Nephron (organoid): ENCODE results near the gene AP4B1.
A peak's percentile ranks its signal among the peaks of the same experiment; 100 is the strongest.

Experiments used
- H3K27ac Mint-ChIP-seq, 3 experiments: 2 replicates each; pipeline ENCODE4 v1.8.0; 2020; ENCODE audit warnings: mixed read lengths in 3 of 3, mild to moderate bottlenecking in 2 of 3, moderate library complexity in 1 of 3
- H3K27me3 Mint-ChIP-seq: 2 replicates; pipeline ENCODE4 v1.8.0; 2021; ENCODE audit warnings: low read depth, mild to moderate bottlenecking, moderate library complexity, mixed read lengths
- H3K36me3 Mint-ChIP-seq: 2 replicates; pipeline ENCODE4 v1.8.0; 2020; ENCODE audit warnings: low read depth, mixed read lengths
- H3K4me1 Mint-ChIP-seq: 2 replicates; pipeline ENCODE4 v1.8.0; 2020; ENCODE audit warnings: mixed read lengths
- H3K4me3 Mint-ChIP-seq, 3 experiments: 2 replicates each; pipeline ENCODE4 v1.8.0; 2020; ENCODE audit warnings: mild to moderate bottlenecking in 3 of 3, mixed read lengths in 3 of 3, moderate library complexity in 2 of 3
- H3K9me3 Mint-ChIP-seq: 2 replicates; pipeline ENCODE4 v1.8.0; 2020; ENCODE audit warnings: mixed read lengths
- CTCF ChIP-seq, 3 experiments: fragments of 200-600 bp; sonication (generic); IDR thresholded peaks; one replicate each; pipeline ENCODE4 v1.5.0; 2021; ENCODE audit warnings: antibody characterized with exemption in 3 of 3; ENCODE audit not compliant: unreplicated experiment in 3 of 3

The AP4B1 gene

GRCh38 chr1:113917400-113918082 lies 12.9 kb upstream of the AP4B1 start:
- no peaks in the 10 kb centered on the region for H3K9me3 Mint-ChIP-seq
- H3K4me1 Mint-ChIP-seq: peaks cover 13% of the 10 kb centered on the region
- no peak for TF ChIP-seq CTCF (IDR thresholded peaks at IDR 0.05; ENCODE audit: unreplicated experiment in 3 of 3)
- H3K27ac Mint-ChIP-seq: no peak overlapping the region
- H3K4me3 Mint-ChIP-seq: no peak overlapping the region
- H3K36me3 Mint-ChIP-seq: no peaks in the 10 kb centered on the region
- peaks cover 3% of the 10 kb centered on the region for H3K27me3 Mint-ChIP-seq

GRCh38 chr1:113916974-113917373 lies 12.4 kb upstream of the AP4B1 start:
- no peaks in the 10 kb centered on the region for H3K9me3 Mint-ChIP-seq
- H3K27ac Mint-ChIP-seq: no peak overlapping the region
- H3K36me3 Mint-ChIP-seq: no peaks in the 10 kb centered on the region
- peaks cover 3% of the 10 kb centered on the region for H3K27me3 Mint-ChIP-seq
- H3K4me1 Mint-ChIP-seq: peaks cover 16% of the 10 kb centered on the region
- no peak for TF ChIP-seq CTCF (IDR thresholded peaks at IDR 0.05; ENCODE audit: unreplicated experiment in 3 of 3)
- no peak overlapping the region for H3K4me3 Mint-ChIP-seq

GRCh38 chr1:113913887-113914664 lies 9.5 kb upstream of the AP4B1 start:
- H3K36me3 Mint-ChIP-seq: peaks cover 5% of the 10 kb centered on the region
- no peaks in the 10 kb centered on the region for H3K27me3 Mint-ChIP-seq
- TF ChIP-seq CTCF (IDR thresholded peaks at IDR 0.05; ENCODE audit: unreplicated experiment in 3 of 3): no peak
- H3K9me3 Mint-ChIP-seq: no peaks in the 10 kb centered on the region
- no peak overlapping the region for H3K4me3 Mint-ChIP-seq
- H3K4me1 Mint-ChIP-seq: peaks cover 16% of the 10 kb centered on the region
- no peak overlapping the region for H3K27ac Mint-ChIP-seq

- H3K4me1 Mint-ChIP-seq: peaks cover 16% of the 10 kb centered on the region
- H3K4me3 Mint-ChIP-seq: peak overlapping the region in 2 of 3 experiments; percentile 53 to 58
- H3K9me3 Mint-ChIP-seq: no peaks in the 10 kb centered on the region
- H3K27ac Mint-ChIP-seq: peak overlapping the region; percentile 33 to 81 (median 80)
- no peak for TF ChIP-seq CTCF (IDR thresholded peaks at IDR 0.05; ENCODE audit: unreplicated experiment in 3 of 3)
- no peaks in the 10 kb centered on the region for H3K27me3 Mint-ChIP-seq
- peaks cover 10% of the 10 kb centered on the region for H3K36me3 Mint-ChIP-seq
Observed at GRCh38 chr1:113913312-113913668, 8.7 kb upstream of the AP4B1 start.

GRCh38 chr1:113912594-113913311 lies 8.2 kb upstream of the AP4B1 start:
- peak overlapping the region in 2 of 3 experiments; percentile 53 to 58 for H3K4me3 Mint-ChIP-seq
- peaks cover 16% of the 10 kb centered on the region for H3K4me1 Mint-ChIP-seq
- peak overlapping the region; percentile 33 to 81 (median 80) for H3K27ac Mint-ChIP-seq
- H3K9me3 Mint-ChIP-seq: no peaks in the 10 kb centered on the region
- H3K27me3 Mint-ChIP-seq: no peaks in the 10 kb centered on the region
- peaks cover 10% of the 10 kb centered on the region for H3K36me3 Mint-ChIP-seq
- TF ChIP-seq CTCF (IDR thresholded peaks at IDR 0.05; ENCODE audit: unreplicated experiment in 3 of 3): no peak
